HG03442 (cell line): ENCODE data around the gene WDR46.
A peak's percentile ranks its signal among the peaks of the same experiment; 100 is the strongest.

Source experiments
- ATAC-seq: cut with Tn5 transposase; IDR thresholded peaks from one replicate; pipeline ENCODE4 v1.9.1; 2021; ENCODE audit warnings: mild to moderate bottlenecking, moderate library complexity; ENCODE audit not compliant: unreplicated experiment

Gene WDR46

DNA sequence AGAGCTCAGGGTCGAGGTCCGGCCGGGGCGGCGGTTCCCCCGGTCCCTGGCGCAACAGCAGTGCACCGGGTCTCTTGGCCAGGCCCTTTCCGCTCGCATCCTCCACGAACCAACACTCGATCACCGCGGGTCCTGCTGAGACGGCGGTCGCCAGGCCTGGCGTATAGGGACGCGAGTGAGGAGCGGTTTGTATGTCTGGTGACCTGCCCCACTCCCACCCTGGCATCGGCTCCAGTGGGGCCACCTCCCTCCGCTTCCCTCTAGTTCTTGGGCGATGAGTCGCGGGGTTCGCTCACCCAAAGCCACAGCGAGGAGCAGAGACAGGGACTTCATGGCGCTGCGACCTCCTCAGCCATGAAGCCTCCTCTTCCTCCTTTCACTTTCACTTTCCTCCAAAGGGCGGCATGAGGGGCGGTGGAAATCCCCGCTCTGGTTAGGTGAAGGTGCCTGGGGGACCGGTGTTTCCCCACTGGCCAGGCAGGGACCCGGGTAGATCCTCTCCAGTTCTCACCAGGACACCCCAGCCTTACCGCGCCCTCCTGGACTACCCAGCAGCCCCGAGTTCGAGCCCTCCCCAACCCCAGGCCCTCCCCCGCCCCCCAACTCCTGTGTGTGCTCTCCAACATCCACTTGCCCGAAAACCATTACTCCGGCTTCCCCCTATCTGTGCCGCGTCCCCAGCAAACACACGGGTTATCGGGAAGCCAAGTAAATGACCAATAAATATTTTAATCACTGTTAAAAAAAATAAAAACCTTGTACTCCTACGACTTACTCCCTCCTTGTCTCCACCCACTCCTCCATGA lies 24.9 kb upstream of the WDR46 start, which contains the start of gene TAPBP:
Gene TAPBP, minus strand, starts transcription at position 370 of the 806 bp plus-strand sequence. Its CDS starts 37 bp downstream, at position 333.
- peak; percentile 32 for ATAC-seq

- peak; percentile 3 for ATAC-seq
These were observed 24.2 kb upstream of the WDR46 start for GRCh38 chr6:33313105-33313708.

- no peak for ATAC-seq
These were observed 23.5 kb upstream of the WDR46 start for GRCh38 chr6:33312361-33313104.

GRCh38 chr6:33306356-33306755 lies 17.3 kb upstream of the WDR46 start:
- no peak for ATAC-seq

- no peak for ATAC-seq
These were observed 16.0 kb upstream of the WDR46 start for GRCh38 chr6:33305052-33305451.

- no peak for ATAC-seq
These were observed 15.2 kb upstream of the WDR46 start for GRCh38 chr6:33304216-33304615.

DNA sequence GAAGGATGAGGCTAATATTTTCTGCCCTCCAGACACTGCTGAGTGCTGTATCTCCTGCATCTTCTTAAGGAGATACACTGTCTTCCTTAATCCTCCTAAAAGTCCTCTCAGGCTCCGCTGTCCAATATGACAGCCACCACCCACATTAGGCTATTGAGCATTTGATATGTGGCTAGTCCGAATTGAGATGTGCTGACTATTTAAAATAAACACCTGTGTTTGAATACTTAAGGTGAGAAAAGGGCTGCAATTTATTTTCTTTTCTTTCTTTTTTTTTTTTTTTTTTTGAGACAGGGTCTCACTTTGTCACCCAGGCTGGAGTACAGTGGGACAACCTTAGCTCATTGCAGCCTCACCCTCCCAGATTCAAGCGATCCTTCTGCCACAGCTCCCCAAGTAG lies 12.8 kb upstream of the WDR46 start:
- ATAC-seq, result no peak

DNA sequence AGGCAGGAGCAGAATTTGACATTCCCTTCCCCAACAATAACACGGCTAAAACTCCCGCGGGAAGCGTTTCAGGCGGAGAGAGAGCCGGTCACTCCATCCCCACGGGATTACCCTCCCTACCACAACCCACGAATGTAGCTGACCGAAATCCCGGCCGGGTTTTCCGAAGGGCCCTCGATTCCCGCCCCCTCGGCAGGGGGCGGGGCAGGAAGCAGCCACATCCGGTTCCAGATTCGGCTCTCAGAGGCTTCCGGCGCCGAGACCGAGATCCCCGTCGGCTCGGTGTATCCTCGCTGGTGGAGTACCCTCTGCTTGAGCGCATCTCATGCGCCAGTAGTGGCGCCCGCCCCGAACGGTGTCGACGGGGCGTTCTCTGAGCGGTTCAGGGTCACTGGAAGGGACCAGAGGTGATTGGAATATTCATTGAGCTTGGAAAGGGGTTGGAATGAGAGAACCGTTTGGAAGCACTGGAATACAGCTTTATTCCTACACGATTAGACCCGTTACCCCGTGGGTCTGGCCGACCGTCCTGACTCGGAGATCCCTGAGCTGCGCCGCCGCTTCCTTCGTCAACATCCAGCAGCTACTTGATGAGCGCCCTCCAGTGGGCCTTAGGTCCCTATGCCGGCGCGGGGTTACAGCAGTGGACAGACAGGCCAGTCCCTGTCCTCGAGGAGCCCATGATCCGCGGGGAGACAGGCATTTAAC lies 10.4 kb upstream of the WDR46 start:
- ATAC-seq, result peak; percentile 66

DNA sequence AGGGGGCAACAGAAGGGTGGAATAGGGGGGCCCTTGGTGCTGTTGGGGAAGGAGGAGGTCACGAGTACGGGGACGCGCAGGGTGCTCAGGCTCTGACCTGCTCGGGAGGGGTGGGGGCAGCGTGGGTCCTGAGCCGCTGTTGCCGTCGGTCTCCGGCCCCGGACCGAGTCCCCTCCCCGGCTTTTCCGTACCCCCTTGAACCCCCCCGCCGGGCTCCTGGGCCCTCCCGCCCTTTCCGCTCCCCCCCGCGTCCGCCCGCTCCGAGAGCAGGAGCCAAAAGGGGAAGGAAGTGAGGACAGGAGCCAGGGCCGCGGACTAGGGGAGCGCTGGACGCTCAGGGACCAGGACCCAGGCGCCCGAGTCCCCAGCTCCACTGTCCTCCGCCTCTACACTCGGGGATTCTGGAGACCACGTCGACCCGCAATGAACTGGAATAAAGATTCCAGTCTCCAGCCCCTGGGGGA lies 9.8 kb upstream of the WDR46 start, which contains the start of gene RGL2:
Gene RGL2, minus strand, starts transcription at position 170 of the 464 bp plus-strand sequence. CDS start 332 bp downstream, outside the sequence.
- peak; percentile 24 for ATAC-seq

DNA sequence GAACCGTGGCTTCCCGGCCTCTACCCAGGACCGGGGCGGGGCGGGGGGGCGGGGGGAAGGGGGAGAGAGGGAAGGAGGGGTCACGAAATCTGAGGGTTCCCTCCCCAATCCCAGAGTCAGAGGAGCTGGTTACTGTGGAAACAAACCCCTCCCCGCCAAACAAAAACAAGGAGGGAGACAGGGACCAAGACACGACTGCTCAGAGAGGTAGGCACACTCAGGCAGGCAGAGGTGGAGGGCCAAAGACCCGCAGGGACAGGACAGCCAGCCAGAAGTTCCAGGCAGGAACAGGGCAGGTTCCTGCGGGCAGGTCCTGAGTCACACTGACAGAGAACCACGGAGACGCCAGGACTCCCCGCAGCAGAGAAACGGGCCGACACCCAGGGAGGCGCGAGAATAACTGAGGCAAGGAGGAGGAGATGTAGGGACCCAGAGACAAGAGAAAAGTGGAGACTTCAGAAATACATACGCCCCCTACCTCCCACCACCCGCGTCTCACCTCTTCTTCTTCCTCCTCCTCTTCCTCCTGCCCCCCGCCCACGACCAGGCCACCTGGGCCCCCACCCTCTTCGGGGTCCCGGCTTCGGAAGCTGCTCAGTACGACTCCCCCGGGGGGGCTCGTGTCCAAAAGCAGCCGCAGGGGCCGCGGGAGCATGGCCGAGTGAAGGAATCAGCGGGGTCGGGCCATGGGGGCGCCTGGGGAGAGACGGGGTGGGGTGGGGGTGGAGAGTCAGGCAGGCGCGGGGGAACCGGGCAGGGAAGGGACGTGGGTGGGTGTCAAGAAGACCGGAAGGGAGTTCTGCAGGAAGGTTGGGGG lies 9.1 kb upstream of the WDR46 start:
- no peak for ATAC-seq

DNA sequence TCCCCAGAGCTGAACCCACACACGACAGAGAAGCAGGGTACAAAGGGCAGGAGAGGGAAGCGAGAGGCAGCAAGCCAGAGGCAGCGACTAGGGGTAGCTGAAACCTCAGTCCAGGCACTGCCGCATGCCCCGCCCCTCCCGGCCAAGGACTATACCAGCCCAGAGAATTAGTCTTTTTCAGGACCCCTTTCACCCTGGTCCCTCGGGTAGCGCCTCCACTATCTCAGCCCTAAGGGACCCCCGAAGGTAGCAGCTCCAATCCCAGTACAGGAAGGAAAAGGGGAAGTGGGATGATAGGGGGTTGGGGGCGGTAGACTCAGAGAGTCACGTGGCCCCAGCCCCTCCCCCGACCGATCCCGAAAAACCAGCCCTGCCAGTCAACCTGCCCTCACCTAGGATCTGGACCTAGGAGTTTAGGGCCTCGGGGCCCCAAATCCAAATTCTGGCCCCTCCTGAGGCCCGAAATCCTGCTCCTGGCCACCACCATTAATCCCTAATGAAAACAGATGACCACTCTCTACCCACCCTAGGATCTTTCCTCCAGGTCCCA lies 8.4 kb upstream of the WDR46 start:
- ATAC-seq, result no peak

DNA sequence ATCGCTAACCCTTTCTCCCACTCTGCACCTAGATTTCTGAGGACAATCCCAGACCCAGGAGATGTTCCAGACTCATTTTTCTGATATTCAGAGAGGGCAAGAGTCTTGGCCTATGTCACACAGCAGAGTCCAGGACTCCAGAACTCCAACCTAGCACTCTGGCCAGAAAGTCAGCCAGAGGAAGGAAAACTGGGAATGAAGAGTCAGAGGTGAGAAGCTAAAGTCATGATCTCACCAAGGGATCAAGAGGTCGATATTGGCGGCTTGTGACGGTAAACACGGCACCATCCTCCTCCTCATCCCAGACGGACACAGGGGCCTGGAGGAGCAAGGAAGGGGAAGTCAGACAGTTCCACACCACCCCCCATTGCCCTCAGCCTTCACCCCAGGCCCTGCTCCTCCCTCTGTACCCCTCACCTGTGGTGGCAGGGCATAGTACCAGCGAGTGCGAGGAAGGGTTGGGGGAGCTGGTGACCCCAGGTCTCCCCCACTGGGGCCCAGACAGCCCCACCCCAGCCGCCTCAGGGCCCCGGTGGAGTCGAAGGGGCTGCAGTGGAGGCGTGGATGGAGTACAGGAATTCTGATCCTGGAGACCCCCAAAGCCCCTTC lies 7.9 kb upstream of the WDR46 start:
- no peak for ATAC-seq

DNA sequence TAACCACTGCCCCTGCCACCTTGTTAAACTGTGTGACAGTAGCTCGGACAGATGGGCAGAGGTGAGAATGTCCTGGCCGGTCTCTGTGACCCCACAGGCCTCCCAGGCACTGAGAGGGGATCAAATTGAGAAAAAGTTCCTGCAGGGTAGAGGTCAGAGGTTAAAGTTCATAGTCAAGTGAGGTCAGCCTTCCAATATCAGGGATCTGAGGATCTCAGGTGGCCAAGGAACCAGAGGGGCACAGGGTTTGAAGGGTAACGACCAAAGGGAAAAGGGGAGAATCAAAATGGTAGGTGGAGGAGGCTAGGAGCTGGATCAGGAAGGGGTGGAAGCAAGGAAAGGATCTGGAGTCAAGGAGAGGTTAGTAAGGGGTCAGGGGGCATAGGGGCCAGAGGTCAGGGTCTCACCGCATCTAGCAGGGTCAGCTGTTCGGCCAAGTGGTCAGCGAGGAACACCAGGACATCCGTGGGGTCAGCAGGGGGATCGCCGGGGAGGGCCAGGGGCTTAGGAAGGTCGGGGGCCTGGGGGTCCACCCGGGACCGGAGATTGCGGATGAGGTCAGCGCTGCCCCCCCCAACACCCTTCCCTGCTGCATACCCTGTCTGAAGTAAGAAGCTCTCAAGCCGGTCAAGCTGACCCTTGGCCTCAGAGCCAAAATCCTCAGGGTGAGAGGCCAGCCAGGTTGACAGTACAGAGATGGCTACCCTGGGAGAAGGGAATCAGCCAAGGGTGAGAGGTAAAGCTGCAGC lies 6.8 kb upstream of the WDR46 start:
- no peak for ATAC-seq

DNA sequence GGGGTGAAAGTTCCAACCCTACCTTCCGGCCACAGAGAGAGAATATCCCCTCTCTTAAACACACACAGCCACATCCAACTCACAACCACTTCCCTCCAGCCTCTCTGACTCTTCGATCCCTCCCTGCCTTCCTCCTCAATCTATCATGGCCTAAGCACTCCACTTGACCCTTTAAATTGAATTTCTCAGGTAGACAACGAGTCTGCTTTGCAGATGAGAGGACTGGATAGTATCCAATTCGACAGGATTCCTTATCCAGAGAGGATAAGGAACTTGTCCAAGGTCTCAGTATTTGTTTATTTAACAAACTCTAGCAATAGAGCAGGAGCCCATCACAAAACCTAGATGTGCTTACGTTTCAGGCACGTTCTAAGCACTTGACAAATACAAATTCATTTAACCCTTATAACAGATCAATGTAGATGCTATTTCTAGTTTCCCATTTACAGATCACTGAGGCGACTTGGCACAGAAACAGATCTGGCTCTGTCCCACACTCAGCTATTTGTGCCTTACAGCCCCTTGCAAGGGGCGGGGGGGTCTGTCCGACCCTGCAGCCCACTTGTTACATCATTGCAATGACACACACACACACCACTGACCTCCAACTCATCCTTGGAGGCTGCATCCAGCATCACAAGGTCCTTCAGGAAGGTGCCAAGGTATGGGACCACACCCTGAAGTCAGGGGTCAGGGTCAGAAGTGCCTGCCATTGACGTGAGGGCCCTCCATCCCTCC lies 5.2 kb upstream of the WDR46 start:
- ATAC-seq, result no peak

- ATAC-seq, result no peak
These were observed 4.1 kb upstream of the WDR46 start for GRCh38 chr6:33292996-33293682.

- no peak for ATAC-seq
These were observed 1.4 kb upstream of the WDR46 start for GRCh38 chr6:33290459-33290858.

DNA sequence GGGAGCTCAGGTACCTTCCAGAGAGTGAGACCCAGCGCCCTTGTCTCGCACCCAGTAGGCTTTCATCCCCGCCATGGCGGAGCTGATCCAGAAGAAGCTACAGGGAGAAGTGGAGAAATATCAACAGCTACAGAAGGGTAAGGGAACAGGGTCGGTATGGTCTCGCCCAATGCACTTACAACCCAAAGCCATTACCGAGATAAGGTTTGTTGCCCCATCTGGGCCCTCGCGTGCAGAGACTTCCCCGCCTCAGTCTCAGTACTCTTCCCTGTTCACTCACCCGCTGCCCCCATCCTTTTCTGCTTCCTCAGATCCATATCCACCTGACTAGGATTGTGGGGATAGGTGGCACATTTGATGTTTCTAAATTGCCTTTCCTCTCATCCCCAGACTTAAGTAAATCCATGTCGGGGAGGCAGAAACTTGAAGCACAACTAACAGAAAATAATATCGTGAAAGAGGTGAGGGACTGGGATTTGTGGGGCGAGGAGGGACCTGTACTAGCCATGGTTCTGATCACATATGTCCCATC lies 811 bp upstream of the WDR46 start:
- peak; percentile 12 for ATAC-seq
